PFSK-1 (cell line): ENCODE results near the gene BCL2L11.

Source experiments
- FOXP2 ChIP-seq: optimal IDR thresholded peaks from 2 replicates; pipeline ENCODE3; 2011; ENCODE audit warnings: borderline replicate concordance, control low read depth, inconsistent platforms; ENCODE audit not compliant: insufficient read depth; ENCODE audit errors: extremely low read length, extremely low read depth
- POLR2AphosphoS5 ChIP-seq: IDR thresholded peaks from 2 replicates; pipeline ENCODE4 v1.6.1; 2012; ENCODE audit warnings: low read depth, mild to moderate bottlenecking, control low read depth, low read length, moderate library complexity
- REST ChIP-seq, 2 experiments: IDR thresholded peaks; 2 replicates each; pipeline versions ENCODE4 v1.6.1 to v1.8.0; 2011 to 2012; ENCODE audit warnings: low read depth in 2 of 2, low read length in 2 of 2, control low read depth in 1 of 2, inconsistent platforms in 1 of 2, mild to moderate bottlenecking in 1 of 2, moderate library complexity in 1 of 2; ENCODE audit not compliant: insufficient read depth in 1 of 2
- SIN3A ChIP-seq: IDR thresholded peaks from 2 replicates; pipeline ENCODE4 v1.6.1; 2012; ENCODE audit warnings: mild to moderate bottlenecking, low read length, moderate library complexity, borderline replicate concordance; ENCODE audit not compliant: insufficient read depth
- TAF1 ChIP-seq: IDR thresholded peaks from 2 replicates; pipeline ENCODE4 v1.6.1; 2012; ENCODE audit warnings: low read length, control low read depth, borderline replicate concordance; ENCODE audit not compliant: insufficient read depth

BCL2L11 gene

GRCh38 chr2:111204706-111205105 is 84.0 kb downstream of the BCL2L11 start:
- TF ChIP-seq SIN3A (no peak), POLR2AphosphoS5 (no peak), FOXP2 (no peak), REST (IDR thresholded peaks at IDR 0.05; ENCODE audit: insufficient read depth in 1 of 2, low read depth in 2 of 2, low read length in 2 of 2) (no peak), TAF1 (no peak)

GRCh38 chr2:111205774-111206173 is 85.1 kb downstream of the BCL2L11 start:
- TF ChIP-seq FOXP2 (no peak), SIN3A (no peak), REST (IDR thresholded peaks at IDR 0.05; ENCODE audit: insufficient read depth in 1 of 2, low read depth in 2 of 2, low read length in 2 of 2) (no peak), POLR2AphosphoS5 (no peak), TAF1 (no peak)

- TF ChIP-seq FOXP2 (no peak), TAF1 (no peak), SIN3A (no peak), POLR2AphosphoS5 (no peak), REST (IDR thresholded peaks at IDR 0.05; ENCODE audit: insufficient read depth in 1 of 2, low read depth in 2 of 2, low read length in 2 of 2) (no peak)
Observed at GRCh38 chr2:111207851-111208250, 87.1 kb downstream of the BCL2L11 start.

GRCh38 chr2:111208639-111209038 is 87.9 kb downstream of the BCL2L11 start:
- TF ChIP-seq TAF1 (no peak), FOXP2 (no peak), REST (IDR thresholded peaks at IDR 0.05; ENCODE audit: insufficient read depth in 1 of 2, low read depth in 2 of 2, low read length in 2 of 2) (no peak), POLR2AphosphoS5 (no peak), SIN3A (no peak)

GRCh38 chr2:111209045-111209514 is 88.4 kb downstream of the BCL2L11 start:
- TF ChIP-seq TAF1, result no peak
- no peak for TF ChIP-seq REST (IDR thresholded peaks at IDR 0.05; ENCODE audit: insufficient read depth in 1 of 2, low read depth in 2 of 2, low read length in 2 of 2)
- no peak for TF ChIP-seq POLR2AphosphoS5
- no peak for TF ChIP-seq SIN3A
- no peak for TF ChIP-seq FOXP2
